K562 (cell line): ENCODE results near the gene NIPAL3. TPM values are rescaled to one million over a fixed set of nuclear protein-coding genes. Genes with fewer than 3 reads are reported as not detected.

Experiments
- ATAC-seq: fragments of 200-7000 bp; cut with Tn5 transposase; 3 replicates; pipeline ENCODE4 v1.9.1; 2020; ENCODE audit warnings: moderate library complexity
- BruUV-seq: library from RNA; stranded (reverse); fragments of 400-500 nt; replicated peaks from 2 replicates; lab custom pipeline; 2021; lab: Mats Ljungman, UMichigan
- CTCF ChIA-PET: fragments of 300-600 bp; formaldehyde crosslinking; extraction: SDS; loops from one replicate; lab custom pipeline; 2021; ENCODE audit warnings: low intra/inter-chr PET ratio; lab: Yijun Ruan, JAX
- POLR2A ChIA-PET: fragments of 300-600, 350-650 bp; sonication (Branson Sonifier 250); formaldehyde crosslinking; extraction: SDS; loops from one replicate; lab custom pipeline; 2021; ENCODE audit warnings: antibody characterized with exemption, inconsistent platforms; lab: Yijun Ruan, JAX
- DNase-seq, 4 experiments: peaks; one replicate each; pipeline versions ENCODE4 v3.0.0 to v3.0.0-alpha.2; 2011 to 2018; ENCODE audit warnings: low spot score in 3 of 4, mixed read lengths in 3 of 4; ENCODE audit errors: extremely low read depth in 1 of 4
- FAIRE-seq: peaks from 2 replicates; lab custom pipeline; 2011; peaks lifted over from hg19 to GRCh38; lab: Jason Lieb, UNC
- H2AFZ ChIP-seq: 2 replicates; pipeline ENCODE4 v1.6.0; 2011; ENCODE audit warnings: low read depth, low read length, control low read depth, inconsistent platforms
- H3K27ac ChIP-seq: fragments of 200-600 bp; 3 replicates; pipeline ENCODE4 v1.8.0; 2011; ENCODE audit warnings: low read depth, mild to moderate bottlenecking, control low read depth, inconsistent platforms, low read length, moderate library complexity, mixed read lengths; ENCODE audit errors: extremely low read depth
- H3K27me3 ChIP-seq, 2 experiments: fragments of 300-600 bp in 1 of 2; 2 replicates in 1 of 2; 3 replicates in 1 of 2; pipeline versions ENCODE4 v1.6.0 to v1.8.0; 2011; ENCODE audit warnings: inconsistent platforms in 2 of 2, low read length in 2 of 2, mild to moderate bottlenecking in 1 of 2, mixed read lengths in 1 of 2, moderate library complexity in 1 of 2; ENCODE audit not compliant: control insufficient read depth in 2 of 2, insufficient read depth in 2 of 2
- H3K36me3 ChIP-seq: fragments of 300-600 bp; 3 replicates; pipeline ENCODE4 v1.8.0; 2011; ENCODE audit warnings: mild to moderate bottlenecking, low read length, inconsistent platforms; ENCODE audit not compliant: control insufficient read depth, insufficient read depth
- H3K4me1 ChIP-seq, 2 experiments: fragments of 200-600 bp in 1 of 2; replicated peaks in 1 of 2; 2 replicates in 1 of 2; 3 replicates in 1 of 2; pipeline versions ENCODE4 v1.5.1 to v1.8.0; 2011; ENCODE audit warnings: inconsistent platforms in 2 of 2, low read length in 2 of 2, mild to moderate bottlenecking in 1 of 2, mixed read lengths in 1 of 2, moderate library complexity in 1 of 2; ENCODE audit not compliant: control insufficient read depth in 2 of 2, insufficient read depth in 2 of 2
- H3K4me2 ChIP-seq: 2 replicates; pipeline ENCODE4 v1.6.1; 2011; ENCODE audit warnings: low read length, control low read depth, inconsistent platforms, mixed read lengths; ENCODE audit not compliant: insufficient read depth
- H3K4me3 ChIP-seq: fragments of 200-600 bp; sonication (generic), shearing (Covaris generic); 2 replicates; pipeline ENCODE4 v1.5.1; 2016; ENCODE audit warnings: control low read depth, inconsistent platforms
- H3K79me2 ChIP-seq: fragments of 200-600 bp; 3 replicates; pipeline ENCODE4 v1.8.0; 2011; ENCODE audit warnings: low read length, inconsistent platforms; ENCODE audit not compliant: control insufficient read depth, insufficient read depth
- H3K9ac ChIP-seq, 2 experiments: 2 replicates each; pipeline versions ENCODE4 v1.6.0 to v1.6.1; 2011; ENCODE audit warnings: low read depth in 2 of 2, low read length in 2 of 2, control low read depth in 1 of 2, inconsistent platforms in 1 of 2, mild to moderate bottlenecking in 1 of 2, mixed read lengths in 1 of 2; ENCODE audit not compliant: insufficient read depth in 1 of 2
- H3K9me1 ChIP-seq: one replicate; pipeline ENCODE4 v1.6.0; 2011; ENCODE audit warnings: inconsistent platforms, mild to moderate bottlenecking, low read length, moderate library complexity; ENCODE audit not compliant: control insufficient read depth, insufficient read depth
- H3K9me3 ChIP-seq: replicated peaks from 2 replicates; pipeline ENCODE4 v1.5.1; 2011; ENCODE audit warnings: low read depth, low read length, inconsistent platforms; ENCODE audit not compliant: control insufficient read depth, insufficient read depth
- H4K20me1 ChIP-seq: replicated peaks from 2 replicates; pipeline ENCODE4 v1.6.1; 2011; ENCODE audit warnings: low read length, inconsistent platforms, mixed read lengths; ENCODE audit not compliant: control insufficient read depth, insufficient read depth
- CHD2 ChIP-seq: IDR thresholded peaks from 2 replicates; pipeline ENCODE4 v1.6.1; 2011; ENCODE audit warnings: low read depth, low read length
- GATAD2B ChIP-seq: fragments of 450-650 bp; IDR thresholded peaks from 2 replicates; pipeline ENCODE4 v1.6.1; 2017; ENCODE audit warnings: mild to moderate bottlenecking, borderline replicate concordance
- KAT7 ChIP-seq: sonication (generic); formaldehyde crosslinking; IDR thresholded peaks from 2 replicates; pipeline ENCODE4 v1.8.0; 2022; ENCODE audit warnings: missing genetic modification reagents, mild to moderate bottlenecking, borderline replicate concordance
- POLR3A ChIP-seq: IDR thresholded peaks from 2 replicates; pipeline ENCODE4 v1.6.1; 2011; ENCODE audit warnings: borderline replicate concordance, mild to moderate bottlenecking, moderate library complexity; ENCODE audit not compliant: insufficient read length, insufficient read depth; ENCODE audit errors: extremely low read depth
- RBFOX2 ChIP-seq: fragments of 200-400 bp; formaldehyde crosslinking; IDR thresholded peaks from 2 replicates; pipeline ENCODE4 v1.6.1; 2017; ENCODE audit warnings: low read depth, mild to moderate bottlenecking, low read length, moderate library complexity
- SAFB ChIP-seq: fragments of 200-400 bp; formaldehyde crosslinking; IDR thresholded peaks from 2 replicates; pipeline ENCODE4 v1.6.1; 2017; ENCODE audit warnings: low read depth, low read length, borderline replicate concordance
- SMARCA5 ChIP-seq: fragments of 450-650 bp; IDR thresholded peaks from 2 replicates; pipeline ENCODE4 v1.6.1; 2016
- TBL1XR1 ChIP-seq, 2 experiments: IDR thresholded peaks; 2 replicates each; pipeline ENCODE4 v1.6.1; 2012; ENCODE audit warnings: improper control_type of control experiment in 2 of 2, low read length in 2 of 2, mild to moderate bottlenecking in 1 of 2
- YY1 ChIP-seq, 3 experiments: IDR thresholded peaks; 2 replicates each; pipeline ENCODE4 v1.6.1; 2011; ENCODE audit warnings: low read length in 2 of 3, mild to moderate bottlenecking in 2 of 3, moderate library complexity in 2 of 3, borderline replicate concordance in 1 of 3, control low read depth in 1 of 3, low read depth in 1 of 3; ENCODE audit not compliant: insufficient read depth in 3 of 3, insufficient replicate concordance in 2 of 3, control insufficient read depth in 1 of 3, insufficient read length in 1 of 3; ENCODE audit errors: extremely low read depth in 1 of 3
- ZNF766 ChIP-seq: fragments of 200-800 bp; sonication (Bioruptor generic); conservative IDR thresholded peaks from 2 replicates; pipeline ENCODE4 v1.6.1; 2016; ENCODE audit warnings: missing genetic modification characterization, missing compliant biosample characterization
- ZZZ3 ChIP-seq: fragments of 450-650 bp; IDR thresholded peaks from 2 replicates; pipeline ENCODE4 v1.6.1; 2016; ENCODE audit warnings: antibody characterized with exemption, mild to moderate bottlenecking, moderate library complexity
- WGBS: fragments of 100-300 bp; shearing (Covaris generic); methylation state at CpG from one replicate; pipeline ENCODE4 v1.1.6; 2016; ENCODE audit warnings: low coverage, mixed read lengths; ENCODE audit not compliant: insufficient coverage; ENCODE audit errors: missing lambda C conversion rate; 5-methylcytosine and 5-hydroxymethylcytosine counted together
- in situ Hi-C: fragments of 300-500 bp; cut with MboI; formaldehyde crosslinking; loops from 4 replicates; pipeline ENCODE4 v1.15.0; 2018; ENCODE audit warnings: inconsistent platforms, mixed read lengths
- intact Hi-C: fragments of 100-400 bp; cut with micrococcal nuclease; formaldehyde crosslinking; loops from 2 replicates; pipeline ENCODE4 v1.14.2; 2022
- polyA plus RNA-seq, 8 experiments: library from polyadenylated mRNA; depleted of rRNA in 4 of 8; stranded (reverse) in 5 of 8; unstranded in 3 of 8; fragments of >200 nt; fragmentation: Nextera tagmentation in 2 of 8; fragmentation: Illumina TruSeq in 1 of 8; extraction: Ambion mirVana in 2 of 8; extraction: Trizol in 1 of 8; gene quantifications; 2 replicates each; pipeline versions ENCODE4 v1.2.1 to v1.2.3, GENCODE V29; 2011 to 2014; ENCODE audit warnings: inconsistent platforms in 1 of 8, missing spikeins in 1 of 8
- total RNA-seq, 7 experiments: library from RNA; depleted of rRNA in 6 of 7; stranded (reverse); fragments of >200 nt in 6 of 7; fragmentation: Illumina TruSeq in 2 of 7; extraction: Trizol in 2 of 7; gene quantifications; 2 replicates each; pipeline versions ENCODE4 v1.2.1 to v1.2.3, GENCODE V29; 2011 to 2021; ENCODE audit warnings: low replicate concordance in 1 of 7
- TF ChIP-seq, protein P1 (sequence below): fragments of 250-450 bp; sonication (Bioruptor Pico); IDR thresholded peaks from 2 replicates; pipeline ENCODE4 v1.4.0; 2020; ENCODE audit warnings: mild to moderate bottlenecking
- TF ChIP-seq, protein P2 (sequence below): fragments of 250-450 bp; sonication (Bioruptor Pico); IDR thresholded peaks from 2 replicates; pipeline ENCODE4 v1.8.0; 2022; ENCODE audit warnings: moderate library complexity, mild to moderate bottlenecking, inconsistent platforms
- TF ChIP-seq, protein P3 (sequence below): sonication (generic); formaldehyde crosslinking; IDR thresholded peaks from 2 replicates; pipeline ENCODE4 v1.8.1; 2023; ENCODE audit warnings: mild to moderate bottlenecking, missing genetic modification reagents
- TF ChIP-seq, protein P4 (sequence below): fragments of 250-450 bp; sonication (Bioruptor Pico); IDR thresholded peaks from 2 replicates; pipeline ENCODE4 v1.9.0; 2021; ENCODE audit warnings: mild to moderate bottlenecking

NIPAL3 gene
- total and polyA plus RNA-seq, 9 of the 15 experiments (the other 6 are each of a cell fraction or from before 2014, with no cell fraction given) = 10.5 to 26.3 (median 16.0) TPM

DNA sequence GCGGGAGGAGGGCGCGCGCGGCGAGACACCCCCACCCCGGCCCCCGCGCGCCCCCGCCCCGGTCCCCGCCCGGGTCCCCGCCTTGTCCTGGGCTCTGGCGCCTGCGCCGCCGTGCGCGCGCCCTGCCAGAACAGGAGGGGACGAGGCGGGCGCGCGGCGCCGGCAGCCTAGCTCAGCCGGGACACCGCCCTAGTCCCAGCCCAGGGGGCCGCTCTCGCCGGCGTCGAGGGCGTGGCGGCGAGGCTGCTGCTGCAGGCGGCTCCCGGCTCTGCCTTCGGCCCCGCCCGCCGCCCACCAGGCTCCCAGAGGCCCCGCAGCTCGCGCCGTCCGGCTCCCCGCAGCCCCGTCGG, 87.1 kb downstream of the NIPAL3 start, which contains the start of gene RCAN3:
Gene RCAN3 (plus strand): TSS at position 128 of the 350 bp plus-strand sequence. CDS start 11,537 bp downstream, outside the sequence.
- Histone ChIP-seq H3K4me2 (peak within 1 kb of the TSS; percentile 92), H3K4me3 (peak within 1 kb of the TSS; percentile 67), H2AFZ (peak within 1 kb of the TSS; percentile 97), H3K36me3 (no peaks in the 10 kb centered on the region), H3K9me3 (no peaks in the 10 kb centered on the region), H3K9me1 (no peaks in the 10 kb centered on the region), H3K9ac (peak within 1 kb of the TSS; percentile 76 to 92), H4K20me1 (0 out of 2 replicates have a peak, but pooled peaks cover 3% of the 10 kb centered on the region), H3K79me2 (no peaks in the 10 kb centered on the region), H3K4me1 (peaks cover 18 to 22% of the 10 kb centered on the region in 2 experiments), H3K27ac (peak within 1 kb of the TSS; percentile 78), H3K27me3 (peaks cover 33 to 43% of the 10 kb centered on the region in 2 experiments)
- peak; percentile 96 for ATAC-seq
- DNase-seq = peak; percentile 95 to 98 (median 97)
- POLR2A ChIA-PET = interaction anchor here (0.8 to 1.3 kb wide), 5 partner anchors 9 to 84 kb away, joined by 3 to 5 read pairs (median 3); no protein-coding TSS in a partner anchor
- CTCF ChIA-PET = no interaction called here
- no TSS peak for BruUV-seq
- in situ Hi-C loops (no loop called here), intact Hi-C loops (loop anchor here (5.0 kb wide), 1 partner anchor 85 kb away; the partner anchor contains the start of gene NIPAL3)
- WGBS = 0% methylated on average over 16 of the region's 53 CpGs
- no peak for FAIRE-seq
- TF ChIP-seq KAT7 (CRISPR knock-in tag) = no peak
- TF ChIP-seq, protein P1, sequence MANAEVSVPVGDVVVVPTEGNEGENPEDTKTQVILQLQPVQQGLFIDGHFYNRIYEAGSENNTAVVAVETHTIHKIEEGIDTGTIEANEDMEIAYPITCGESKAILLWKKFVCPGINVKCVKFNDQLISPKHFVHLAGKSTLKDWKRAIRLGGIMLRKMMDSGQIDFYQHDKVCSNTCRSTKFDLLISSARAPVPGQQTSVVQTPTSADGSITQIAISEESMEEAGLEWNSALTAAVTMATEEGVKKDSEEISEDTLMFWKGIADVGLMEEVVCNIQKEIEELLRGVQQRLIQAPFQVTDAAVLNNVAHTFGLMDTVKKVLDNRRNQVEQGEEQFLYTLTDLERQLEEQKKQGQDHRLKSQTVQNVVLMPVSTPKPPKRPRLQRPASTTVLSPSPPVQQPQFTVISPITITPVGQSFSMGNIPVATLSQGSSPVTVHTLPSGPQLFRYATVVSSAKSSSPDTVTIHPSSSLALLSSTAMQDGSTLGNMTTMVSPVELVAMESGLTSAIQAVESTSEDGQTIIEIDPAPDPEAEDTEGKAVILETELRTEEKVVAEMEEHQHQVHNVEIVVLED = no peak
- TF ChIP-seq SAFB = no peak
- no peak for TF ChIP-seq TBL1XR1 (IDR thresholded peaks at IDR 0.05; ENCODE audit: low read length in 2 of 2)
- TF ChIP-seq RBFOX2 = 0 out of 2 replicates have a peak, but pooled peaks have one; percentile 15
- TF ChIP-seq POLR3A = no peak
- TF ChIP-seq SMARCA5 = no peak
- TF ChIP-seq ZZZ3 = no peak
- TF ChIP-seq ZNF766 (CRISPR knock-in tag) = no peak
- TF ChIP-seq, protein P2, sequence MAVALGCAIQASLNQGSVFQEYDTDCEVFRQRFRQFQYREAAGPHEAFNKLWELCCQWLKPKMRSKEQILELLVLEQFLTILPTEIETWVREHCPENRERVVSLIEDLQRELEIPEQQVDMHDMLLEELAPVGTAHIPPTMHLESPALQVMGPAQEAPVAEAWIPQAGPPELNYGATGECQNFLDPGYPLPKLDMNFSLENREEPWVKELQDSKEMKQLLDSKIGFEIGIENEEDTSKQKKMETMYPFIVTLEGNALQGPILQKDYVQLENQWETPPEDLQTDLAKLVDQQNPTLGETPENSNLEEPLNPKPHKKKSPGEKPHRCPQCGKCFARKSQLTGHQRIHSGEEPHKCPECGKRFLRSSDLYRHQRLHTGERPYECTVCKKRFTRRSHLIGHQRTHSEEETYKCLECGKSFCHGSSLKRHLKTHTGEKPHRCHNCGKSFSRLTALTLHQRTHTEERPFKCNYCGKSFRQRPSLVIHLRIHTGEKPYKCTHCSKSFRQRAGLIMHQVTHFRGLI (CRISPR knock-in tag) = no peak
- peak in 2 of 3 experiments; percentile 39 to 60 for TF ChIP-seq YY1 (IDR thresholded peaks at IDR 0.05; ENCODE audit: borderline replicate concordance in 1 of 3, control insufficient read depth in 1 of 3, extremely low read depth in 1 of 3, insufficient read depth in 3 of 3, insufficient read length in 1 of 3, insufficient replicate concordance in 2 of 3, low read depth in 1 of 3, low read length in 2 of 3)
- peak; percentile 86 for TF ChIP-seq GATAD2B
- no peak for TF ChIP-seq CHD2
- TF ChIP-seq, protein P3, sequence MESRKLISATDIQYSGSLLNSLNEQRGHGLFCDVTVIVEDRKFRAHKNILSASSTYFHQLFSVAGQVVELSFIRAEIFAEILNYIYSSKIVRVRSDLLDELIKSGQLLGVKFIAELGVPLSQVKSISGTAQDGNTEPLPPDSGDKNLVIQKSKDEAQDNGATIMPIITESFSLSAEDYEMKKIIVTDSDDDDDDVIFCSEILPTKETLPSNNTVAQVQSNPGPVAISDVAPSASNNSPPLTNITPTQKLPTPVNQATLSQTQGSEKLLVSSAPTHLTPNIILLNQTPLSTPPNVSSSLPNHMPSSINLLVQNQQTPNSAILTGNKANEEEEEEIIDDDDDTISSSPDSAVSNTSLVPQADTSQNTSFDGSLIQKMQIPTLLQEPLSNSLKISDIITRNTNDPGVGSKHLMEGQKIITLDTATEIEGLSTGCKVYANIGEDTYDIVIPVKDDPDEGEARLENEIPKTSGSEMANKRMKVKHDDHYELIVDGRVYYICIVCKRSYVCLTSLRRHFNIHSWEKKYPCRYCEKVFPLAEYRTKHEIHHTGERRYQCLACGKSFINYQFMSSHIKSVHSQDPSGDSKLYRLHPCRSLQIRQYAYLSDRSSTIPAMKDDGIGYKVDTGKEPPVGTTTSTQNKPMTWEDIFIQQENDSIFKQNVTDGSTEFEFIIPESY (CRISPR knock-in tag) = no peak
- TF ChIP-seq, protein P4, sequence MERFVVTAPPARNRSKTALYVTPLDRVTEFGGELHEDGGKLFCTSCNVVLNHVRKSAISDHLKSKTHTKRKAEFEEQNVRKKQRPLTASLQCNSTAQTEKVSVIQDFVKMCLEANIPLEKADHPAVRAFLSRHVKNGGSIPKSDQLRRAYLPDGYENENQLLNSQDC (CRISPR knock-in tag) = no peak
